H1 (cell line): ENCODE data around the gene PPP1CA. TPM values are rescaled to one million over a fixed set of nuclear protein-coding genes. Genes with fewer than 3 reads are reported as not detected.
A peak's percentile ranks its signal among the peaks of the same experiment; 100 is the strongest.

Experiments used
- CTCF ChIA-PET: fragments of 300-600 bp; sonication (Branson Sonifier 250); formaldehyde crosslinking; loops from one replicate; lab custom pipeline; 2021; ENCODE audit not compliant: partially characterized antibody; lab: Charles Lee
- POLR2A ChIA-PET: fragments of 300-600 bp; sonication (Branson Sonifier 250); formaldehyde crosslinking; loops from one replicate; lab custom pipeline; 2021; ENCODE audit warnings: inconsistent platforms; ENCODE audit not compliant: partially characterized antibody; lab: Charles Lee
- DNase-seq, 2 experiments: peaks; one replicate each; pipeline versions ENCODE4 v3.0.0 to v3.0.0-alpha.2; 2010 to 2022; ENCODE audit warnings: low spot score in 2 of 2, low read depth in 1 of 2, mixed read lengths in 1 of 2
- FAIRE-seq: peaks from 2 replicates; lab custom pipeline; 2011; peaks lifted over from hg19 to GRCh38; lab: Jason Lieb, UNC
- H2AFZ ChIP-seq: 2 replicates; pipeline ENCODE4 v1.8.1; 2012; ENCODE audit warnings: low read length, inconsistent platforms
- H2AK5ac ChIP-seq: 2 replicates; pipeline ENCODE4 v1.6.1; 2013; ENCODE audit warnings: low read depth, low read length
- H2BK120ac ChIP-seq: replicated peaks from 2 replicates; pipeline ENCODE3; 2013; ENCODE audit warnings: low read depth, low read length, inconsistent platforms
- H2BK12ac ChIP-seq: 2 replicates; pipeline ENCODE4 v1.6.1; 2013; ENCODE audit warnings: low read depth, low read length
- H2BK15ac ChIP-seq: 2 replicates; pipeline ENCODE4 v1.6.1; 2013; ENCODE audit warnings: low read length
- H2BK20ac ChIP-seq: 2 replicates; pipeline ENCODE4 v1.6.1; 2013; ENCODE audit warnings: low read length
- H2BK5ac ChIP-seq: 2 replicates; pipeline ENCODE4 v1.6.1; 2013; ENCODE audit warnings: low read depth, low read length
- H3K14ac ChIP-seq: 2 replicates; pipeline ENCODE4 v1.6.1; 2013; ENCODE audit warnings: inconsistent platforms; ENCODE audit not compliant: insufficient read length
- H3K18ac ChIP-seq: 2 replicates; pipeline ENCODE4 v1.6.1; 2013; ENCODE audit warnings: low read length; ENCODE audit errors: extremely low read depth
- H3K23ac ChIP-seq: 2 replicates; pipeline ENCODE4 v1.6.1; 2013; ENCODE audit warnings: inconsistent platforms; ENCODE audit not compliant: insufficient read length
- H3K23me2 ChIP-seq: 2 replicates; pipeline ENCODE4 v1.6.1; 2013; ENCODE audit warnings: low read depth, low read length
- H3K27ac ChIP-seq: 2 replicates; pipeline ENCODE4 v1.6.1; 2011; ENCODE audit warnings: low read depth, low read length, inconsistent platforms
- H3K27me3 ChIP-seq, 4 experiments: replicated peaks in 1 of 4; 1 replicate in 1 of 4; 2 replicates in 3 of 4; pipeline versions ENCODE4 v1.6.1 to v1.8.1; 2011 to 2013; ENCODE audit warnings: low read length in 3 of 4, mild to moderate bottlenecking in 3 of 4, inconsistent platforms in 2 of 4, mixed read lengths in 2 of 4, moderate library complexity in 1 of 4; ENCODE audit not compliant: control insufficient read depth in 3 of 4, insufficient read depth in 3 of 4; ENCODE audit errors: extremely low read depth in 1 of 4
- H3K36me3 ChIP-seq, 4 experiments: 2 replicates each; pipeline versions ENCODE4 v1.6.1 to v1.8.1; 2011 to 2013; ENCODE audit warnings: mild to moderate bottlenecking in 4 of 4, low read length in 3 of 4, moderate library complexity in 2 of 4, control low read depth in 1 of 4, inconsistent platforms in 1 of 4; ENCODE audit not compliant: insufficient read depth in 4 of 4, control insufficient read depth in 2 of 4
- H3K4ac ChIP-seq: replicated peaks from 2 replicates; pipeline ENCODE3; 2013; ENCODE audit warnings: low read length, low read depth, mixed read lengths, inconsistent platforms; ENCODE audit not compliant: insufficient read length
- H3K4me1 ChIP-seq, 4 experiments: replicated peaks in 1 of 4; 1 replicate in 1 of 4; 2 replicates in 3 of 4; pipeline versions ENCODE4 v1.6.1 to v1.8.1; 2011 to 2013; ENCODE audit warnings: low read length in 3 of 4, inconsistent platforms in 2 of 4, mixed read lengths in 1 of 4; ENCODE audit not compliant: insufficient read depth in 4 of 4, control insufficient read depth in 3 of 4
- H3K4me2 ChIP-seq, 2 experiments: 2 replicates each; pipeline versions ENCODE4 v1.6.1 to v1.8.1; 2011 to 2013; ENCODE audit warnings: low read depth in 2 of 2, low read length in 2 of 2, control low read depth in 1 of 2, inconsistent platforms in 1 of 2, mild to moderate bottlenecking in 1 of 2; ENCODE audit not compliant: insufficient read depth in 1 of 2
- H3K4me3 ChIP-seq, 4 experiments: fragments of 200-600, 300-600 bp in 1 of 4; sonication (generic), shearing (Covaris generic), sonication (Bioruptor Twin) in 1 of 4; 2 replicates each; pipeline versions ENCODE4 v1.5.1 to v1.8.1; 2011 to 2016; ENCODE audit warnings: low read length in 4 of 4, low read depth in 3 of 4, control low read depth in 2 of 4, inconsistent platforms in 2 of 4, mild to moderate bottlenecking in 2 of 4, mixed read lengths in 1 of 4, moderate library complexity in 1 of 4; ENCODE audit not compliant: insufficient read depth in 2 of 4; ENCODE audit errors: extremely low read depth in 1 of 4
- H3K56ac ChIP-seq: replicated peaks from 2 replicates; pipeline ENCODE3; 2013; ENCODE audit warnings: low read depth, mild to moderate bottlenecking, mixed read lengths, low read length, inconsistent platforms; ENCODE audit not compliant: insufficient read length
- H3K79me1 ChIP-seq: 2 replicates; pipeline ENCODE4 v1.6.1; 2013; ENCODE audit warnings: low read depth, low read length, control low read depth
- H3K79me2 ChIP-seq, 2 experiments: 2 replicates each; pipeline versions ENCODE4 v1.6.1 to v1.8.1; 2012 to 2013; ENCODE audit warnings: low read length in 2 of 2, mild to moderate bottlenecking in 2 of 2, inconsistent platforms in 1 of 2; ENCODE audit not compliant: insufficient read depth in 2 of 2, control insufficient read depth in 1 of 2
- H3K9ac ChIP-seq, 4 experiments: replicated peaks in 1 of 4; 1 replicate in 1 of 4; 2 replicates in 3 of 4; pipeline versions ENCODE4 v1.6.1 to v1.8.1; 2011 to 2013; ENCODE audit warnings: low read depth in 3 of 4, low read length in 3 of 4, control low read depth in 2 of 4, mild to moderate bottlenecking in 2 of 4, moderate library complexity in 2 of 4, inconsistent platforms in 1 of 4; ENCODE audit errors: extremely low read depth in 1 of 4
- H3K9me3 ChIP-seq, 2 experiments: 2 replicates each; pipeline versions ENCODE4 v1.6.1 to v1.8.1; 2012 to 2013; ENCODE audit warnings: mild to moderate bottlenecking in 2 of 2, moderate library complexity in 2 of 2, control low read depth in 1 of 2, inconsistent platforms in 1 of 2, low read depth in 1 of 2, low read length in 1 of 2, mixed read lengths in 1 of 2; ENCODE audit not compliant: insufficient read depth in 2 of 2
- H4K20me1 ChIP-seq, 2 experiments: replicated peaks in 1 of 2; 2 replicates each; pipeline versions ENCODE3 to v1.8.1; 2011 to 2013; ENCODE audit warnings: inconsistent platforms in 2 of 2, low read length in 2 of 2, mild to moderate bottlenecking in 1 of 2; ENCODE audit not compliant: insufficient read depth in 2 of 2, control insufficient read depth in 1 of 2
- H4K5ac ChIP-seq: 2 replicates; pipeline ENCODE4 v1.6.1; 2013; ENCODE audit warnings: low read length, low read depth, mixed read lengths, inconsistent platforms; ENCODE audit not compliant: insufficient read length
- H4K8ac ChIP-seq: 2 replicates; pipeline ENCODE4 v1.8.0; 2013; ENCODE audit warnings: mild to moderate bottlenecking, moderate library complexity, low read length, inconsistent platforms; ENCODE audit not compliant: insufficient read depth; ENCODE audit errors: extremely low read depth
- H4K91ac ChIP-seq: replicated peaks from 2 replicates; pipeline ENCODE3; 2013; ENCODE audit warnings: low read length, mixed read lengths, inconsistent platforms; ENCODE audit not compliant: insufficient read length
- ATF2 ChIP-seq: IDR thresholded peaks from 2 replicates; pipeline ENCODE4 v1.6.1; 2012; ENCODE audit warnings: low read length, inconsistent platforms
- CBX5 ChIP-seq: fragments of 300-800, 300-1000 bp; sonication (generic); IDR thresholded peaks from 2 replicates; pipeline ENCODE4 v1.7.1; 2016; ENCODE audit warnings: antibody characterized with exemption, low read length, low read depth
- EP300 ChIP-seq, 2 experiments: IDR thresholded peaks; 1 replicate in 1 of 2; 2 replicates in 1 of 2; pipeline ENCODE4 v1.6.1; 2011 to 2012; ENCODE audit warnings: low read depth in 2 of 2, low read length in 2 of 2, mild to moderate bottlenecking in 2 of 2, borderline replicate concordance in 1 of 2, inconsistent platforms in 1 of 2, moderate library complexity in 1 of 2
- GTF2F1 ChIP-seq: IDR thresholded peaks from 2 replicates; pipeline ENCODE4 v1.6.1; 2012; ENCODE audit warnings: low read depth, low read length, improper control_type of control experiment, borderline replicate concordance
- HDAC6 ChIP-seq: IDR thresholded peaks from one replicate; pipeline ENCODE4 v1.7.1; 2012; ENCODE audit warnings: low read depth, mild to moderate bottlenecking, inconsistent platforms, low read length, moderate library complexity
- POLR2A ChIP-seq, 2 experiments: IDR thresholded peaks; 1 replicate in 1 of 2; 2 replicates in 1 of 2; pipeline ENCODE4 v1.6.1; 2011; ENCODE audit warnings: low read depth in 2 of 2, low read length in 2 of 2, mild to moderate bottlenecking in 2 of 2; ENCODE audit errors: control extremely low read depth in 1 of 2
- POLR2AphosphoS5 ChIP-seq: IDR thresholded peaks from 2 replicates; pipeline ENCODE4 v1.6.1; 2011; ENCODE audit warnings: low read depth, low read length
- POU5F1 ChIP-seq: IDR thresholded peaks from 2 replicates; pipeline ENCODE4 v1.6.1; 2011; ENCODE audit warnings: low read depth, mild to moderate bottlenecking, low read length, moderate library complexity
- SIN3A ChIP-seq, 2 experiments: IDR thresholded peaks in 1 of 2; conservative IDR thresholded peaks in 1 of 2; 2 replicates each; pipeline ENCODE4 v1.6.1; 2011 to 2012; ENCODE audit warnings: low read length in 2 of 2, improper control_type of control experiment in 1 of 2, low read depth in 1 of 2, mild to moderate bottlenecking in 1 of 2
- SP1 ChIP-seq: IDR thresholded peaks from 2 replicates; pipeline ENCODE4 v1.6.1; 2011; ENCODE audit warnings: low read depth, low read length
- SP2 ChIP-seq: IDR thresholded peaks from 2 replicates; pipeline ENCODE4 v1.6.1; 2012; ENCODE audit warnings: mild to moderate bottlenecking, low read length, inconsistent platforms
- SUZ12 ChIP-seq: fragments of 200-600 bp; sonication (generic); IDR thresholded peaks from 2 replicates; pipeline ENCODE4 v1.6.1; 2012; ENCODE audit warnings: mild to moderate bottlenecking, inconsistent platforms, low read length, moderate library complexity, mixed read lengths
- WGBS, 2 experiments: shearing (Covaris generic) in 1 of 2; methylation state at CpG; one replicate each; pipeline versions ENCODE4 v1.1.6 to v1.1.7; 2013 to 2015; ENCODE audit warnings: low lambda C conversion rate in 2 of 2, mixed read lengths in 2 of 2, inconsistent platforms in 1 of 2, low coverage in 1 of 2, missing lambda C conversion rate in 1 of 2; ENCODE audit not compliant: insufficient replicate concordance in 2 of 2, insufficient coverage in 1 of 2, insufficient read length in 1 of 2; ENCODE audit errors: extremely low coverage in 1 of 2, missing lambda C conversion rate in 1 of 2; 5-methylcytosine and 5-hydroxymethylcytosine counted together
- polyA plus RNA-seq, 7 experiments: library from polyadenylated mRNA; depleted of rRNA in 3 of 7; stranded (reverse) in 5 of 7; unstranded in 2 of 7; fragments of >200 nt in 5 of 7; fragments of 200-250 nt in 2 of 7; gene quantifications; 1 replicate in 5 of 7; 2 replicates in 1 of 7; 4 replicates in 1 of 7; pipeline versions ENCODE4 v1.2.1 to v1.2.3, GENCODE V29; 2011 to 2013; ENCODE audit warnings: missing spikeins in 2 of 7, mixed read lengths in 2 of 7
- total RNA-seq: library from RNA; stranded (reverse); fragmentation: NEBNext Ultra II Directional; extraction: Animal tissue kit (Norgen Biotek cat#: 25700); gene quantifications from 2 replicates; pipeline ENCODE4 v1.2.1, GENCODE V29; 2021

The PPP1CA gene
- total and polyA plus RNA-seq, 2 of the 8 experiments (the other 6 are each of a cell fraction or from before 2014, with no cell fraction given), result 198 to 359 TPM

GRCh38 chr11:67423466-67423865, 21.8 kb upstream of the PPP1CA start:
- Histone ChIP-seq H2BK15ac (no peak overlapping the region; the same call in 1 of the 2 replicates), H3K18ac (no peak overlapping the region), H3K14ac (no peak overlapping the region), H4K5ac (no peak overlapping the region), H3K27ac (no peak overlapping the region), H4K20me1 (peaks cover 0 to 3% of the 10 kb centered on the region in 2 experiments), H3K79me1 (no peaks in the 10 kb centered on the region), H4K8ac (no peak overlapping the region; the same call in 1 of the 2 replicates), H2BK20ac (no peak overlapping the region), H4K91ac (no peak overlapping the region), H3K9ac (no peak overlapping the region), H3K27me3 (peaks cover 0 to 8% (median 5%) of the 10 kb centered on the region in 4 experiments; a peak in 4 of 7 replicates), H2AK5ac (no peak overlapping the region), H3K4ac (no peak overlapping the region), H3K56ac (no peak overlapping the region), H3K79me2 (no peaks in the 10 kb centered on the region), H3K23me2 (peaks cover 14% of the 10 kb centered on the region), H3K4me3 (no peak overlapping the region), H2AFZ (no peak overlapping the region), H3K4me1 (peaks cover 0 to 9% (median 5%) of the 10 kb centered on the region in 4 experiments; a peak in 4 of 7 replicates), H3K36me3 (no peaks in the 10 kb centered on the region), H2BK5ac (no peak overlapping the region), H2BK12ac (0 out of 2 replicates have a peak overlapping the region, but pooled peaks have one; percentile 39), H2BK120ac (no peak overlapping the region), H3K23ac (no peak overlapping the region), H3K9me3 (no peaks in the 10 kb centered on the region), H3K4me2 (no peak overlapping the region)
- ChIA-PET POLR2A (interaction anchor here (0.9 to 10.2 kb wide), 6 partner anchors 9 to 54 kb away, joined by 3 to 104 read pairs (median 4); partner anchors contain the start of genes PPP1CA and PTPRCAP), CTCF (interaction anchor here (0.5 to 1.8 kb wide), 7 partner anchors 22 to 327 kb away, joined by 3 to 7 read pairs (median 3); partner anchors contain the start of gene PPP1CA)
- FAIRE-seq (no peak), DNase-seq (no peak)
- 93% methylated on average over 12 of the region's 13 CpGs; no CpG with 5 or more reads in 1 of the 2 experiments for WGBS, 2 experiments
- no peak for TF ChIP-seq SP1
- no peak for TF ChIP-seq POLR2A (IDR thresholded peaks at IDR 0.05; ENCODE audit: control extremely low read depth in 1 of 2, low read depth in 2 of 2, low read length in 2 of 2)
- no peak for TF ChIP-seq CBX5
- TF ChIP-seq POLR2AphosphoS5, result no peak
- no peak for TF ChIP-seq HDAC6
- TF ChIP-seq GTF2F1, result no peak
- TF ChIP-seq SP2, result no peak
- no peak for TF ChIP-seq ATF2
- no peak for TF ChIP-seq POU5F1
- no peak for TF ChIP-seq EP300 (IDR thresholded peaks at IDR 0.05; ENCODE audit: borderline replicate concordance in 1 of 2, low read depth in 2 of 2, low read length in 2 of 2)
- no peak for TF ChIP-seq SIN3A (conservative IDR thresholded peaks at IDR 0.05 in 1 of 2, IDR thresholded peaks at IDR 0.05 in 1 of 2; ENCODE audit: low read depth in 1 of 2, low read length in 2 of 2)
- no peak for TF ChIP-seq SUZ12
